SU-DHL-6 (cell line): ENCODE results near the gene ACSL5.

Experiments
- CTCF ChIP-seq: fragments of 200-600 bp; sonication (generic); IDR thresholded peaks from one replicate; pipeline ENCODE4 v1.5.1; 2017; ENCODE audit warnings: antibody characterized with exemption, mild to moderate bottlenecking, low read length, moderate library complexity; ENCODE audit not compliant: insufficient read depth, poor library complexity, severe bottlenecking
- EZH2phosphoT487 ChIP-seq: fragments of 200-600 bp; sonication (generic), shearing (Covaris generic); conservative IDR thresholded peaks from 2 replicates; pipeline ENCODE4 v1.6.1; 2018; ENCODE audit warnings: mild to moderate bottlenecking, antibody characterized with exemption, low read length, moderate library complexity, mixed read lengths

- TF ChIP-seq CTCF: no peak
- no peak for TF ChIP-seq EZH2phosphoT487
Observed at GRCh38 chr10:112429147-112429546, 55.2 kb downstream of the ACSL5 start.
